ELF-1 (cell line): ENCODE data around the gene TMEM127.
A peak's percentile ranks its signal among the peaks of the same experiment; 100 is the strongest.
"Not testable (repeated sequence)": the region's sequence is repeated elsewhere in the genome, so short reads cannot be mapped to it uniquely, and the experiment has no call there.

Experiments used
- DNase-seq: peaks from one replicate; pipeline ENCODE4 v3.0.0-alpha.2; 2016; ENCODE audit warnings: low read depth, low spot score

The TMEM127 gene

GRCh38 chr2:96264086-96264485, 1.7 kb downstream of the TMEM127 start:
- no peak for DNase-seq

GRCh38 chr2:96262306-96262705, 3.5 kb downstream of the TMEM127 start:
- no peak for DNase-seq

- DNase-seq: no peak
Measured at GRCh38 chr2:96261328-96262003, 4.3 kb downstream of the TMEM127 start.

- DNase-seq: peak; percentile 88
Measured at GRCh38 chr2:96260387-96261260, 5.2 kb downstream of the TMEM127 start.

- no peak for DNase-seq
Measured at GRCh38 chr2:96259497-96259921, 6.3 kb downstream of the TMEM127 start.

- DNase-seq: no peak
Measured at GRCh38 chr2:96258166-96259022, 7.4 kb downstream of the TMEM127 start.

GRCh38 chr2:96257744-96258143, 8.1 kb downstream of the TMEM127 start:
- not testable (repeated sequence) for DNase-seq

GRCh38 chr2:96256611-96257113, 9.1 kb downstream of the TMEM127 start:
- no peak for DNase-seq

GRCh38 chr2:96254571-96254970, 11.2 kb downstream of the TMEM127 start:
- no peak for DNase-seq

- no peak for DNase-seq
Measured at GRCh38 chr2:96253006-96253405, 12.8 kb downstream of the TMEM127 start.

- DNase-seq: no peak
Measured at GRCh38 chr2:96252526-96252925, 13.3 kb downstream of the TMEM127 start.

- DNase-seq: peak; percentile 68
Measured at GRCh38 chr2:96251721-96252292, 14.0 kb downstream of the TMEM127 start.

GRCh38 chr2:96250188-96250587, 15.6 kb downstream of the TMEM127 start:
- DNase-seq: no peak

GRCh38 chr2:96249654-96250053, 16.1 kb downstream of the TMEM127 start:
- DNase-seq: no peak

- no peak for DNase-seq
Measured at GRCh38 chr2:96248624-96249023, 17.2 kb downstream of the TMEM127 start.

- DNase-seq: no peak
Measured at GRCh38 chr2:96247896-96248295, 17.9 kb downstream of the TMEM127 start.

GRCh38 chr2:96247009-96247408, 18.8 kb downstream of the TMEM127 start:
- no peak for DNase-seq

- DNase-seq: no peak
Measured at GRCh38 chr2:96245609-96246390, 20.0 kb downstream of the TMEM127 start.

GRCh38 chr2:96243843-96244242, 22.0 kb downstream of the TMEM127 start:
- DNase-seq: no peak

GRCh38 chr2:96241900-96242611, 23.7 kb downstream of the TMEM127 start:
- DNase-seq: no peak
